Stimulated activated CD8-positive, alpha-beta memory T cell treated with anti-CD3 and anti-CD28 coated beads, Interleukin-15, amount 100 ng/mL, for 4 hours (primary cell): ENCODE data around the gene GPR171.
"Not testable (repeated sequence)": the region's sequence is repeated elsewhere in the genome, so short reads cannot be mapped to it uniquely, and the experiment has no call there.

Experiments used
- DNase-seq, 2 donors: peaks; one replicate each; pipeline ENCODE4 v3.0.0-alpha.2; 2020; ENCODE audit warnings: low read depth in 2 of 2

Gene GPR171

GRCh38 chr3:151203051-151203420 lies at the start of gene GPR171:
GPR171 (minus strand) TSS chr3:151203216; CDS start chr3:151199386, 3,830 bp downstream.
- DNase-seq = peak; percentile 32 to 60

GRCh38 chr3:151248772-151249337 lies 45.8 kb upstream of the GPR171 start:
- no peak for DNase-seq

- not testable (repeated sequence) for DNase-seq
Observed at GRCh38 chr3:151242006-151242405, 39.0 kb upstream of the GPR171 start.

GRCh38 chr3:151236736-151237135 lies 33.7 kb upstream of the GPR171 start:
- no peak for DNase-seq

- no peak for DNase-seq
Observed at GRCh38 chr3:151236316-151236715, 33.3 kb upstream of the GPR171 start.

- no peak for DNase-seq
Observed at GRCh38 chr3:151234825-151235224, 31.8 kb upstream of the GPR171 start.

- no peak for DNase-seq
Observed at GRCh38 chr3:151232991-151233390, 30.0 kb upstream of the GPR171 start.

GRCh38 chr3:151232403-151232802 lies 29.4 kb upstream of the GPR171 start:
- DNase-seq = not testable (repeated sequence)

- no peak for DNase-seq
Observed at GRCh38 chr3:151230646-151231045, 27.6 kb upstream of the GPR171 start.

- no peak for DNase-seq
Observed at GRCh38 chr3:151228666-151229040, 25.6 kb upstream of the GPR171 start.

GRCh38 chr3:151227807-151228665 lies 25.0 kb upstream of the GPR171 start:
- DNase-seq = peak; percentile 43 to 59

GRCh38 chr3:151227266-151227806 lies 24.3 kb upstream of the GPR171 start:
- DNase-seq = no peak

GRCh38 chr3:151226825-151227224 lies 23.8 kb upstream of the GPR171 start:
- DNase-seq = no peak

- DNase-seq = no peak
Observed at GRCh38 chr3:151226088-151226563, 23.1 kb upstream of the GPR171 start.

- no peak for DNase-seq
Observed at GRCh38 chr3:151225040-151225975, 22.3 kb upstream of the GPR171 start.

GRCh38 chr3:151224268-151224866 lies 21.4 kb upstream of the GPR171 start:
- DNase-seq = no peak

GRCh38 chr3:151219056-151219455 lies 16.0 kb upstream of the GPR171 start:
- no peak for DNase-seq

- no peak for DNase-seq
Observed at GRCh38 chr3:151218136-151218535, 15.1 kb upstream of the GPR171 start.

- DNase-seq = no peak
Observed at GRCh38 chr3:151216641-151217607, 13.9 kb upstream of the GPR171 start.

GRCh38 chr3:151214459-151214858 lies 11.4 kb upstream of the GPR171 start:
- no peak for DNase-seq
